A549 (cell line): Measurements from ENCODE around the gene ANO4. TPM values are rescaled to one million over a fixed set of nuclear protein-coding genes. Genes with fewer than 3 reads are reported as not detected.

Source experiments
- ATAC-seq, 2 experiments: fragments of 200-7000 bp in 1 of 2; fragments of >200 bp in 1 of 2; cut with Nextera tagmentation in 1 of 2; cut with Tn5 transposase in 1 of 2; 3 replicates each; pipeline versions ENCODE4 v1.8.0 to v1.9.1; 2018 to 2020; ENCODE audit warnings: mild to moderate bottlenecking in 1 of 2, moderate library complexity in 1 of 2
- CTCF ChIA-PET: fragments of 300-600 bp; sonication (Branson Sonifier 250); formaldehyde crosslinking; extraction: SDS; loops from one replicate; lab custom pipeline; 2021; ENCODE audit warnings: antibody characterized with exemption, inconsistent platforms; lab: Yijun Ruan, JAX
- POLR2A ChIA-PET: fragments of 350-600 bp; formaldehyde crosslinking; extraction: SDS; loops from one replicate; lab custom pipeline; 2021; ENCODE audit warnings: antibody characterized with exemption, inconsistent platforms; lab: Yijun Ruan, JAX
- DNase-seq, 2 experiments: peaks; one replicate each; pipeline versions ENCODE4 v3.0.0 to v3.0.0-alpha.2; 2011 to 2016; ENCODE audit warnings: low read depth in 1 of 2, low spot score in 1 of 2
- FAIRE-seq: peaks from 2 replicates; lab custom pipeline; 2011; peaks lifted over from hg19 to GRCh38; lab: Jason Lieb, UNC
- H3K27ac ChIP-seq, 2 experiments: fragments of >200 bp; sonication (Bioruptor Twin); formaldehyde crosslinking; 3 replicates each; pipeline ENCODE4 v1.5.1; 2016 to 2017
- H3K4me1 ChIP-seq: fragments of >200 bp; sonication (Bioruptor Twin); formaldehyde crosslinking; 3 replicates; pipeline ENCODE4 v1.6.1; 2016
- H3K4me2 ChIP-seq: fragments of >200 bp; sonication (Bioruptor Twin); formaldehyde crosslinking; 3 replicates; pipeline ENCODE4 v1.6.1; 2016
- H3K4me3 ChIP-seq: fragments of >200 bp; sonication (Bioruptor Twin); formaldehyde crosslinking; 3 replicates; pipeline ENCODE4 v1.5.1; 2016
- H3K9me3 ChIP-seq: fragments of >200 bp; sonication (Bioruptor Twin); formaldehyde crosslinking; 3 replicates; pipeline ENCODE4 v1.6.1; 2016
- BHLHE40 ChIP-seq: IDR thresholded peaks from 2 replicates; pipeline ENCODE4 v1.6.1; 2012; ENCODE audit warnings: low read depth, low read length, inconsistent platforms
- CBX8 ChIP-seq: fragments of 200-600 bp; sonication (generic); IDR thresholded peaks from 2 replicates; pipeline ENCODE4 v1.6.1; 2016
- CEBPB ChIP-seq, 2 experiments: fragments of >200 bp in 1 of 2; sonication (Bioruptor Twin) in 1 of 2; formaldehyde crosslinking in 1 of 2; IDR thresholded peaks; 2 replicates each; pipeline ENCODE4 v1.6.1; 2012 to 2016
- CHD2 ChIP-seq: fragments of 150-350 bp; IDR thresholded peaks from 2 replicates; pipeline ENCODE4 v1.6.1; 2014; ENCODE audit warnings: low read length; ENCODE audit not compliant: partially characterized antibody
- EHF ChIP-seq: fragments of 250-450 bp; sonication (Bioruptor Pico); IDR thresholded peaks from 2 replicates; pipeline ENCODE4 v1.5.0; 2020; ENCODE audit warnings: mild to moderate bottlenecking
- ESRRA ChIP-seq: fragments of 150-350 bp; IDR thresholded peaks from 2 replicates; pipeline ENCODE4 v1.6.1; 2014; ENCODE audit warnings: mild to moderate bottlenecking, low read length, borderline replicate concordance
- FOSB ChIP-seq: fragments of 250-450 bp; sonication (Bioruptor Pico); IDR thresholded peaks from 2 replicates; pipeline ENCODE4 v1.5.0; 2020; ENCODE audit warnings: mild to moderate bottlenecking, moderate library complexity
- FOXS1 ChIP-seq: fragments of 250-450 bp; sonication (Bioruptor Pico); IDR thresholded peaks from 2 replicates; pipeline ENCODE4 v1.5.0; 2020; ENCODE audit warnings: mild to moderate bottlenecking, moderate library complexity
- HDAC2 ChIP-seq: fragments of 200-600 bp; sonication (generic); IDR thresholded peaks from 2 replicates; pipeline ENCODE4 v1.6.1; 2016
- HOXA7 ChIP-seq: fragments of 250-450 bp; sonication (Bioruptor Pico); IDR thresholded peaks from 2 replicates; pipeline ENCODE4 v1.5.0; 2020; ENCODE audit warnings: mild to moderate bottlenecking, moderate library complexity
- KDM1A ChIP-seq: fragments of 200-600 bp; sonication (generic); IDR thresholded peaks from 2 replicates; pipeline ENCODE4 v1.6.1; 2016; ENCODE audit warnings: low read depth, mild to moderate bottlenecking
- KDM5A ChIP-seq: fragments of 200-600 bp; sonication (generic); IDR thresholded peaks from 2 replicates; pipeline ENCODE4 v1.6.1; 2016; ENCODE audit warnings: antibody characterized with exemption, mild to moderate bottlenecking
- MAFK ChIP-seq: fragments of 450-650 bp; IDR thresholded peaks from 2 replicates; pipeline ENCODE4 v1.6.1; 2014; ENCODE audit not compliant: partially characterized antibody
- MYC ChIP-seq: IDR thresholded peaks from 2 replicates; pipeline ENCODE4 v1.6.1; 2012; ENCODE audit warnings: mild to moderate bottlenecking, inconsistent platforms, low read length, improper control_type of control experiment, borderline replicate concordance
- NFE2L2 ChIP-seq: fragments of 150-350 bp; conservative IDR thresholded peaks from 2 replicates; pipeline ENCODE4 v1.6.1; 2014; ENCODE audit warnings: low read length
- NPAS2 ChIP-seq: fragments of 250-450 bp; sonication (Bioruptor Pico); IDR thresholded peaks from 2 replicates; pipeline ENCODE4 v1.8.0; 2022; ENCODE audit warnings: mild to moderate bottlenecking, moderate library complexity, borderline replicate concordance
- RFX5 ChIP-seq: fragments of 450-650 bp; IDR thresholded peaks from 2 replicates; pipeline ENCODE4 v1.7.1; 2014; ENCODE audit warnings: antibody characterized with exemption, mild to moderate bottlenecking, moderate library complexity
- SMC3 ChIP-seq: fragments of >200 bp; sonication (Bioruptor Twin); formaldehyde crosslinking; IDR thresholded peaks from 3 replicates; pipeline ENCODE4 v1.6.1; 2018; ENCODE audit warnings: inconsistent platforms
- TP53 ChIP-seq: fragments of 250-450 bp; sonication (Bioruptor Pico); IDR thresholded peaks from 2 replicates; pipeline ENCODE4 v1.5.0; 2021; ENCODE audit warnings: mild to moderate bottlenecking, moderate library complexity
- ZC3H11A ChIP-seq: fragments of 450-650 bp; IDR thresholded peaks from 2 replicates; pipeline ENCODE4 v1.6.1; 2014; ENCODE audit warnings: antibody characterized with exemption, mild to moderate bottlenecking
- ZFP36 ChIP-seq: fragments of 450-650 bp; IDR thresholded peaks from 2 replicates; pipeline ENCODE4 v1.6.1; 2014; ENCODE audit warnings: borderline replicate concordance; ENCODE audit not compliant: partially characterized antibody
- ZNF302 ChIP-seq: fragments of 250-450 bp; sonication (Bioruptor Pico); IDR thresholded peaks from 2 replicates; pipeline ENCODE4 v1.9.0; 2021; ENCODE audit warnings: inconsistent platforms, mild to moderate bottlenecking, moderate library complexity
- ZSCAN20 ChIP-seq: fragments of 250-450 bp; sonication (Bioruptor Pico); IDR thresholded peaks from 2 replicates; pipeline ENCODE4 v1.8.0; 2022; ENCODE audit warnings: mild to moderate bottlenecking, moderate library complexity
- WGBS: methylation state at CpG from one replicate; pipeline ENCODE4 v1.1.6; 2017; ENCODE audit errors: missing lambda C conversion rate; 5-methylcytosine and 5-hydroxymethylcytosine counted together
- polyA plus RNA-seq, 4 experiments: library from polyadenylated mRNA; depleted of rRNA in 3 of 4; stranded (reverse); fragments of >200 nt; fragmentation: RNase III in 1 of 4; extraction: RNeasy Plus Mini Kit Qiagen cat#74134 plus additional on column Dnase treatment in 1 of 4; gene quantifications; 2 replicates in 3 of 4; 3 replicates in 1 of 4; pipeline ENCODE4 v1.2.3, GENCODE V29; 2011 to 2017
- TF ChIP-seq, protein P1 (sequence below): IDR thresholded peaks from 2 replicates; pipeline ENCODE4 v1.6.1; 2012
- TF ChIP-seq, protein P2 (sequence below): IDR thresholded peaks from 2 replicates; pipeline ENCODE4 v1.6.1; 2012
- TF ChIP-seq, protein P3 (sequence below): fragments of 200-600 bp; sonication (generic); IDR thresholded peaks from 2 replicates; pipeline ENCODE4 v1.6.1; 2016; ENCODE audit warnings: antibody characterized with exemption, mild to moderate bottlenecking, moderate library complexity
- TF ChIP-seq, protein P4 (sequence below): fragments of 150-350 bp; IDR thresholded peaks from 2 replicates; pipeline ENCODE4 v1.6.1; 2014; ENCODE audit warnings: low read depth, mild to moderate bottlenecking, low read length
- TF ChIP-seq, protein P5 (sequence below): fragments of >200 bp; sonication (Bioruptor Twin); formaldehyde crosslinking; IDR thresholded peaks from 3 replicates; pipeline ENCODE4 v1.5.1; 2016

Gene ANO4
- polyA plus RNA-seq, 2 of the 4 experiments (the other 2 are of a cell fraction), result 0.17 TPM; not detected in 1

DNA sequence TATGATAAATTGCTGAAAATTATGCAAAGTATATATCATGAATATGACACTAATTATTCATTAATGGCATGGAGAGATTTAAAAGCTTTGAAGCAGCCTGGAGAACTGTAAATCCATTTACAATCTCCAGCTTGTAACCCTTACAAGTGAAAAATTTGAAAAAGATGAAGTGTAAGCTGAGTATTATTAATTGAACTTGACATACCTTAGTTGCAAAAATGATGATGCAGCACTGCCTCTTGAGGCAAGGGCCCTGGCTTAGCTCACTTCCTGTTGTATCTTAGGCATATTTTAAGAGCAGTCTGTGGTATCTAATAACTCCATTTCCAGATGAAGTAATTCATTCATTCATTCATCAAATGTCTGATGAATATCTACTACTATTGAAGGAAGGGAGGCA, 158.6 kb downstream of the ANO4 start:
- ATAC-seq, result no peak
- H3K4me3 ChIP-seq, result no peak overlapping the region
- POLR2A ChIA-PET, result no interaction called here
- H3K27ac ChIP-seq, result no peak overlapping the region
- DNase-seq, result no peak
- no peak overlapping the region for H3K4me2 ChIP-seq
- CTCF ChIA-PET, result no interaction called here
- FAIRE-seq, result no peak
- H3K4me1 ChIP-seq, result no peaks in the 10 kb centered on the region
- H3K9me3 ChIP-seq, result no peaks in the 10 kb centered on the region
- TF ChIP-seq CEBPB (IDR thresholded peaks at IDR 0.05), result no peak
- TF ChIP-seq MAFK, result no peak
- no peak for TF ChIP-seq EHF
- TF ChIP-seq, protein P1, sequence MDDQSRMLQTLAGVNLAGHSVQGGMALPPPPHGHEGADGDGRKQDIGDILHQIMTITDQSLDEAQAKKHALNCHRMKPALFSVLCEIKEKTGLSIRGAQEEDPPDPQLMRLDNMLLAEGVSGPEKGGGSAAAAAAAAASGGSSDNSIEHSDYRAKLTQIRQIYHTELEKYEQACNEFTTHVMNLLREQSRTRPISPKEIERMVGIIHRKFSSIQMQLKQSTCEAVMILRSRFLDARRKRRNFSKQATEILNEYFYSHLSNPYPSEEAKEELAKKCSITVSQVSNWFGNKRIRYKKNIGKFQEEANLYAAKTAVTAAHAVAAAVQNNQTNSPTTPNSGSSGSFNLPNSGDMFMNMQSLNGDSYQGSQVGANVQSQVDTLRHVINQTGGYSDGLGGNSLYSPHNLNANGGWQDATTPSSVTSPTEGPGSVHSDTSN, result no peak
- no peak for TF ChIP-seq FOSB (CRISPR knock-in tag)
- no peak for TF ChIP-seq CHD2
- no peak for TF ChIP-seq KDM5A
- no peak for TF ChIP-seq RFX5
- no peak for TF ChIP-seq ZC3H11A
- no peak for TF ChIP-seq FOXS1 (CRISPR knock-in tag)
- no peak for TF ChIP-seq TP53 (CRISPR knock-in tag)
- TF ChIP-seq HOXA7, result no peak
- TF ChIP-seq, protein P2, sequence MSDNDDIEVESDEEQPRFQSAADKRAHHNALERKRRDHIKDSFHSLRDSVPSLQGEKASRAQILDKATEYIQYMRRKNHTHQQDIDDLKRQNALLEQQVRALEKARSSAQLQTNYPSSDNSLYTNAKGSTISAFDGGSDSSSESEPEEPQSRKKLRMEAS, result no peak
- no peak for TF ChIP-seq CBX8
- no peak for TF ChIP-seq ZNF302 (CRISPR knock-in tag)
- no peak for TF ChIP-seq SMC3
- TF ChIP-seq ZSCAN20 (CRISPR knock-in tag), result no peak
- TF ChIP-seq MYC, result no peak
- TF ChIP-seq BHLHE40, result no peak
- TF ChIP-seq, protein P3, sequence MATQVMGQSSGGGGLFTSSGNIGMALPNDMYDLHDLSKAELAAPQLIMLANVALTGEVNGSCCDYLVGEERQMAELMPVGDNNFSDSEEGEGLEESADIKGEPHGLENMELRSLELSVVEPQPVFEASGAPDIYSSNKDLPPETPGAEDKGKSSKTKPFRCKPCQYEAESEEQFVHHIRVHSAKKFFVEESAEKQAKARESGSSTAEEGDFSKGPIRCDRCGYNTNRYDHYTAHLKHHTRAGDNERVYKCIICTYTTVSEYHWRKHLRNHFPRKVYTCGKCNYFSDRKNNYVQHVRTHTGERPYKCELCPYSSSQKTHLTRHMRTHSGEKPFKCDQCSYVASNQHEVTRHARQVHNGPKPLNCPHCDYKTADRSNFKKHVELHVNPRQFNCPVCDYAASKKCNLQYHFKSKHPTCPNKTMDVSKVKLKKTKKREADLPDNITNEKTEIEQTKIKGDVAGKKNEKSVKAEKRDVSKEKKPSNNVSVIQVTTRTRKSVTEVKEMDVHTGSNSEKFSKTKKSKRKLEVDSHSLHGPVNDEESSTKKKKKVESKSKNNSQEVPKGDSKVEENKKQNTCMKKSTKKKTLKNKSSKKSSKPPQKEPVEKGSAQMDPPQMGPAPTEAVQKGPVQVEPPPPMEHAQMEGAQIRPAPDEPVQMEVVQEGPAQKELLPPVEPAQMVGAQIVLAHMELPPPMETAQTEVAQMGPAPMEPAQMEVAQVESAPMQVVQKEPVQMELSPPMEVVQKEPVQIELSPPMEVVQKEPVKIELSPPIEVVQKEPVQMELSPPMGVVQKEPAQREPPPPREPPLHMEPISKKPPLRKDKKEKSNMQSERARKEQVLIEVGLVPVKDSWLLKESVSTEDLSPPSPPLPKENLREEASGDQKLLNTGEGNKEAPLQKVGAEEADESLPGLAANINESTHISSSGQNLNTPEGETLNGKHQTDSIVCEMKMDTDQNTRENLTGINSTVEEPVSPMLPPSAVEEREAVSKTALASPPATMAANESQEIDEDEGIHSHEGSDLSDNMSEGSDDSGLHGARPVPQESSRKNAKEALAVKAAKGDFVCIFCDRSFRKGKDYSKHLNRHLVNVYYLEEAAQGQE, result no peak

DNA sequence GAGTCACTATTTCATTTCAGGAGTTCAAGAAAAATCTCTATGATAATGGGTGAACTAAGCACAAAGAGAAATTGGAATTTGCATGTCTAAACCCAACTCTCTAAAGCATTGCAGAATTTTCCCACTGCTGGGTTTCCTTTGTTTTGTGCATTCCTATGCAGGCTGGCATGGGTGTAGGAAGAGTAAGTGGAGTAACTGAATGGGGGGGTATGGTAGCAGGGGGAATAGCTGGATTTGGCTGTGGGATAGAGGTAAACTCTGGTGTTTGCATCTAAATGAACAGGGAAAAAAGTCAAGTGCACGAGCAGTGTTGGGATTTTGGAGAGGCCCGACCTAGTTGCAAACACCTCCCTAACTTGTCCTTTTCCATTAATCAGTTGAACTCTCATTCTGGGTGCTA, 159.1 kb downstream of the ANO4 start:
- Histone ChIP-seq H3K9me3 (no peaks in the 10 kb centered on the region), H3K4me1 (no peaks in the 10 kb centered on the region), H3K27ac (no peak overlapping the region), H3K4me2 (no peak overlapping the region), H3K4me3 (no peak overlapping the region)
- ChIA-PET POLR2A (no interaction called here), CTCF (no interaction called here)
- no peak for ATAC-seq
- 0% methylated on average over 2 of the region's 2 CpGs for WGBS
- no peak for FAIRE-seq
- DNase-seq, result no peak
- no peak for TF ChIP-seq NFE2L2
- TF ChIP-seq HDAC2, result no peak
- TF ChIP-seq, protein P4, sequence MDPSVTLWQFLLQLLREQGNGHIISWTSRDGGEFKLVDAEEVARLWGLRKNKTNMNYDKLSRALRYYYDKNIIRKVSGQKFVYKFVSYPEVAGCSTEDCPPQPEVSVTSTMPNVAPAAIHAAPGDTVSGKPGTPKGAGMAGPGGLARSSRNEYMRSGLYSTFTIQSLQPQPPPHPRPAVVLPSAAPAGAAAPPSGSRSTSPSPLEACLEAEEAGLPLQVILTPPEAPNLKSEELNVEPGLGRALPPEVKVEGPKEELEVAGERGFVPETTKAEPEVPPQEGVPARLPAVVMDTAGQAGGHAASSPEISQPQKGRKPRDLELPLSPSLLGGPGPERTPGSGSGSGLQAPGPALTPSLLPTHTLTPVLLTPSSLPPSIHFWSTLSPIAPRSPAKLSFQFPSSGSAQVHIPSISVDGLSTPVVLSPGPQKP, result no peak
- no peak for TF ChIP-seq ESRRA
- TF ChIP-seq CEBPB (IDR thresholded peaks at IDR 0.05), result no peak
- no peak for TF ChIP-seq ZNF302 (CRISPR knock-in tag)
- TF ChIP-seq HOXA7, result no peak
- TF ChIP-seq NPAS2 (CRISPR knock-in tag), result no peak
- TF ChIP-seq, protein P3, result no peak
- TF ChIP-seq, protein P5, sequence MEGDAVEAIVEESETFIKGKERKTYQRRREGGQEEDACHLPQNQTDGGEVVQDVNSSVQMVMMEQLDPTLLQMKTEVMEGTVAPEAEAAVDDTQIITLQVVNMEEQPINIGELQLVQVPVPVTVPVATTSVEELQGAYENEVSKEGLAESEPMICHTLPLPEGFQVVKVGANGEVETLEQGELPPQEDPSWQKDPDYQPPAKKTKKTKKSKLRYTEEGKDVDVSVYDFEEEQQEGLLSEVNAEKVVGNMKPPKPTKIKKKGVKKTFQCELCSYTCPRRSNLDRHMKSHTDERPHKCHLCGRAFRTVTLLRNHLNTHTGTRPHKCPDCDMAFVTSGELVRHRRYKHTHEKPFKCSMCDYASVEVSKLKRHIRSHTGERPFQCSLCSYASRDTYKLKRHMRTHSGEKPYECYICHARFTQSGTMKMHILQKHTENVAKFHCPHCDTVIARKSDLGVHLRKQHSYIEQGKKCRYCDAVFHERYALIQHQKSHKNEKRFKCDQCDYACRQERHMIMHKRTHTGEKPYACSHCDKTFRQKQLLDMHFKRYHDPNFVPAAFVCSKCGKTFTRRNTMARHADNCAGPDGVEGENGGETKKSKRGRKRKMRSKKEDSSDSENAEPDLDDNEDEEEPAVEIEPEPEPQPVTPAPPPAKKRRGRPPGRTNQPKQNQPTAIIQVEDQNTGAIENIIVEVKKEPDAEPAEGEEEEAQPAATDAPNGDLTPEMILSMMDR, result no peak
- no peak for TF ChIP-seq KDM1A
- no peak for TF ChIP-seq ZFP36
- TF ChIP-seq, protein P2, result no peak
